ENCODE measurements around the gene IFITM1. TPM values are rescaled to one million over a fixed set of nuclear protein-coding genes. Genes with fewer than 3 reads are reported as not detected.
A peak's percentile ranks its signal among the peaks of the same experiment; 100 is the strongest.

Gene IFITM1
- polyA plus RNA-seq, 3 donors, result 26.0 to 49.5 (median 36.3) TPM

DNA sequence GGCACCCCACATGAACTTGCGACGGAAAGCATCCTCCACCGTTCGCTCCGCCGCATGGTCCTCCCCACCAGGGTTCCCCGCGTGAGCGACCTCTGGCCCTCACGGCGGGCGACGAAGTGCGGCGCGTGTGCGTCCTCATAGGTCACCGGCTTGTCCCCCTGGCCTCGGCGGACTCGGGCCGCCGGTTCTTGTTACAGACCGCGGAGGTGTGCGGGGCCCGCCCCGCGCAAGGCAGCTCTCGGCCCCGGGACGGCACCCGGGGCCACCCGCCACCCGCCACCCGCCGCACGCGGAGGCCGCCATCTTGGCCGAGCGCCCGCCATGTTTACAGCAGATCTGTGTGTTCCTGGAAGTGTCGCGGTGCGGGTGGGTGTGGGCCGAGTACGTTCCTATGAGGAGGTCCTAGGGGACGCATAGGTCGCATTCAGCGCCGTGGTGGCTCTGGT lies 9.8 kb upstream of the IFITM1 start:
- Histone ChIP-seq H3K36me3 (replicated peaks in 1 of 2; ENCODE audit: control insufficient read depth in 1 of 2, insufficient read depth in 2 of 2, low read length in 2 of 2) (no peaks in the 10 kb centered on the region), H3K27ac (ENCODE audit: low read depth in 1 of 2, low read length in 2 of 2) (no peak overlapping the region), H3K9me3 (replicated peaks in 1 of 2; ENCODE audit: control insufficient read depth in 1 of 2, insufficient read depth in 1 of 2, low read length in 2 of 2) (no peaks in the 10 kb centered on the region), H3K27me3 (ENCODE audit: control insufficient read depth in 2 of 2, insufficient read depth in 2 of 2, low read length in 2 of 2) (peaks cover 0 to 6% of the 10 kb centered on the region in 2 donors), H4K20me1 (ENCODE audit: insufficient read depth, low read length) (no peaks in the 10 kb centered on the region), H2AFZ (ENCODE audit: insufficient read depth, low read depth, low read length, poor library complexity, severe bottlenecking) (no peak overlapping the region), H3K4me2 (replicated peaks; ENCODE audit: extremely low read depth, low read length, poor library complexity, severe bottlenecking) (no peak overlapping the region), H3K4me1 (ENCODE audit: control insufficient read depth in 1 of 2, insufficient read depth in 2 of 2, low read length in 2 of 2) (peaks cover 22 to 40% of the 10 kb centered on the region in 2 donors), H3K79me2 (ENCODE audit: insufficient read depth, low read length) (peaks cover 6% of the 10 kb centered on the region), H3K4me3 (replicated peaks in 1 of 3; ENCODE audit: low read depth in 2 of 3, low read length in 3 of 3) (no peak overlapping the region), H3K9ac (ENCODE audit: insufficient read depth, low read length, poor library complexity, severe bottlenecking) (no peak overlapping the region)
- DNase-seq, result no peak
- H3K27ac Mint-ChIP-seq, result no peak overlapping the region
- H3K4me1 Mint-ChIP-seq, result peaks cover 32% of the 10 kb centered on the region
- peaks cover 0 to 3% (median 0%) of the 10 kb centered on the region in 7 donors for H3K9me3 Mint-ChIP-seq
- TF ChIP-seq, protein P1, sequence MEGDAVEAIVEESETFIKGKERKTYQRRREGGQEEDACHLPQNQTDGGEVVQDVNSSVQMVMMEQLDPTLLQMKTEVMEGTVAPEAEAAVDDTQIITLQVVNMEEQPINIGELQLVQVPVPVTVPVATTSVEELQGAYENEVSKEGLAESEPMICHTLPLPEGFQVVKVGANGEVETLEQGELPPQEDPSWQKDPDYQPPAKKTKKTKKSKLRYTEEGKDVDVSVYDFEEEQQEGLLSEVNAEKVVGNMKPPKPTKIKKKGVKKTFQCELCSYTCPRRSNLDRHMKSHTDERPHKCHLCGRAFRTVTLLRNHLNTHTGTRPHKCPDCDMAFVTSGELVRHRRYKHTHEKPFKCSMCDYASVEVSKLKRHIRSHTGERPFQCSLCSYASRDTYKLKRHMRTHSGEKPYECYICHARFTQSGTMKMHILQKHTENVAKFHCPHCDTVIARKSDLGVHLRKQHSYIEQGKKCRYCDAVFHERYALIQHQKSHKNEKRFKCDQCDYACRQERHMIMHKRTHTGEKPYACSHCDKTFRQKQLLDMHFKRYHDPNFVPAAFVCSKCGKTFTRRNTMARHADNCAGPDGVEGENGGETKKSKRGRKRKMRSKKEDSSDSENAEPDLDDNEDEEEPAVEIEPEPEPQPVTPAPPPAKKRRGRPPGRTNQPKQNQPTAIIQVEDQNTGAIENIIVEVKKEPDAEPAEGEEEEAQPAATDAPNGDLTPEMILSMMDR (IDR thresholded peaks at IDR 0.05), result no peak
- intact Hi-C loops (cut with micrococcal nuclease), result loop anchor here in 1 of 2 donors (10.0 kb wide), 1 partner anchor 51 kb away; no protein-coding TSS in a partner anchor
- peaks cover 22 to 30% (median 27%) of the 10 kb centered on the region in 3 donors for H3K27me3 Mint-ChIP-seq (ENCODE audit: low read depth in 3 of 3)
- H3K4me3 Mint-ChIP-seq, result no peak overlapping the region
- peaks cover under 1% of the 10 kb centered on the region in 2 donors for H3K36me3 Mint-ChIP-seq
- 75% methylated on average over 39 of the region's 52 CpGs for WGBS (ENCODE audit: insufficient coverage)

DNA sequence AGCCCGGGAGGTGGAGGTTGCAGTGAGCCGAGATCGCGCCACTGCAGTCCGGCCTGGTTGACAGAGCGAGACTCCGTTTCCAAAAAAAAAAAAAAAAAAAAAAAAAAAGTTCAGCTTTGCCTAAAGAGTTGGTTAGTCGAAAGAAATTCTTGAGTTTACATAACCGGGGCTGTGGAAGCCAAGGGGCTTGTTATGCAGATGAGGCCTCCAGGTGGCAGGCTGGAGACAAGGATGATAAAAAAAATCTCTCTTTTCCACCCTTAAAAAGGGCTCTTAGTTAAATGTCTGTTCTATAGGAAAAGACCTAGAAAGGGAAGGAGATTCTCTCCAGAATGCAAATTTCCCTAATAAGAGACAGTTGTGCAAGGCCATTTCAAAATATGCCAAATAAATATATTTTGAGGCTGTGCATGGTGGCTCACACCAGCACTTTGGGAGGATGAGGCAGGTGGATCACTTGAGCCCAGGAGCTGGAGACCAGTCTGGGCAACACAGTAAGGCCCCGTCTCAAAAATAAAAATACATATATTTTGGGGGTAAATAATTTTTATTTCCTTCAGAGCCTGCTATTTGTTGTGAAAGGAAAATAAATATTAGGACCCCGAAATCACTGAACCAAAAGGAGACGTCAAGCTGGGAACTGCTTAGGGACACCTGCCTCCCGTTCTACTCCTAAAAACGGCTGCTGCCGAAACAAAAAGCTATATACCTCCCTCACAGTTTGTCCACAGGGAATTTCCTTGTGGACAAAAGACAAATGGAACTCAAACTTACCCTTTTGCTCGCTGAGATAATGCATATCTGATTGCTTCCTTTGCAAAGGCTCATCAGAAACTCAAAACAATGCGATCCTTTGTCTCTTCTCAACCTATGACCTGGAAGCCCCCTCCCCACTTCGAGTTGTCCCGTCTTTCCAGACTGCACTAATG lies 8.7 kb upstream of the IFITM1 start:
- Mint-ChIP-seq H3K27ac (peak overlapping the region in 1 of 7 donors; percentile 45), H3K9me3 (peaks cover 0 to 4% (median 0%) of the 10 kb centered on the region in 7 donors), H3K4me1 (peaks cover 42% of the 10 kb centered on the region), H3K27me3 (ENCODE audit: low read depth in 3 of 3) (peaks cover 18 to 22% (median 20%) of the 10 kb centered on the region in 3 donors), H3K4me3 (no peak overlapping the region), H3K36me3 (peaks cover 5 to 7% of the 10 kb centered on the region in 2 donors)
- Histone ChIP-seq H3K79me2 (ENCODE audit: insufficient read depth, low read length) (peaks cover 15% of the 10 kb centered on the region), H3K9me3 (replicated peaks in 1 of 2; ENCODE audit: control insufficient read depth in 1 of 2, insufficient read depth in 1 of 2, low read length in 2 of 2) (no peaks in the 10 kb centered on the region), H2AFZ (ENCODE audit: insufficient read depth, low read depth, low read length, poor library complexity, severe bottlenecking) (no peak overlapping the region), H4K20me1 (ENCODE audit: insufficient read depth, low read length) (no peaks in the 10 kb centered on the region), H3K4me3 (replicated peaks in 1 of 3; ENCODE audit: low read depth in 2 of 3, low read length in 3 of 3) (no peak overlapping the region), H3K27ac (ENCODE audit: low read depth in 1 of 2, low read length in 2 of 2) (no peak overlapping the region), H3K27me3 (ENCODE audit: control insufficient read depth in 2 of 2, insufficient read depth in 2 of 2, low read length in 2 of 2) (peaks cover 0 to 5% of the 10 kb centered on the region in 2 donors), H3K9ac (ENCODE audit: insufficient read depth, low read length, poor library complexity, severe bottlenecking) (no peak overlapping the region), H3K36me3 (replicated peaks in 1 of 2; ENCODE audit: control insufficient read depth in 1 of 2, insufficient read depth in 2 of 2, low read length in 2 of 2) (no peaks in the 10 kb centered on the region), H3K4me1 (ENCODE audit: control insufficient read depth in 1 of 2, insufficient read depth in 2 of 2, low read length in 2 of 2) (peaks cover 33 to 51% of the 10 kb centered on the region in 2 donors), H3K4me2 (replicated peaks; ENCODE audit: extremely low read depth, low read length, poor library complexity, severe bottlenecking) (no peak overlapping the region)
- intact Hi-C loops (cut with micrococcal nuclease), result loop anchor here (5.0 to 10.0 kb wide), 3 partner anchors 38 to 53 kb away; no protein-coding TSS in a partner anchor
- WGBS (ENCODE audit: insufficient coverage), result 80% methylated on average over 7 of the region's 19 CpGs
- TF ChIP-seq, protein P1 (IDR thresholded peaks at IDR 0.05), result peak; percentile 73
- DNase-seq, result peak in 2 of 3 donors; percentile 34 to 44
